Pancreas (tissue), 10 donors: ENCODE measurements around the gene SPACA6. TPM values are rescaled to one million over a fixed set of nuclear protein-coding genes. Genes with fewer than 3 reads are reported as not detected.
A peak's percentile ranks its signal among the peaks of the same experiment; 100 is the strongest.

Source experiments
- ATAC-seq, 4 donors: fragments of 200-7000 bp; cut with Tn5 transposase; one replicate each; pipeline versions ENCODE4 v1.8.0 to v1.9.1; 2020; ENCODE audit warnings: mild to moderate bottlenecking in 4 of 4, moderate library complexity in 4 of 4
- DNase-seq, 6 donors: peaks; one replicate each; pipeline ENCODE4 v3.0.0-alpha.2; 2020
- FAIRE-seq: peaks from 2 replicates; lab custom pipeline; 2012; peaks lifted over from hg19 to GRCh38; lab: Jason Lieb, UNC
- H3K27ac ChIP-seq, 4 donors: fragments of 200-600 bp; sonication (generic); 1 replicate in 3 of 4; 2 replicates in 1 of 4; pipeline versions ENCODE4 v1.5.0 to v1.8.0; 2020
- H3K27me3 ChIP-seq, 4 donors: fragments of 200-600 bp; one replicate each; pipeline ENCODE4 v1.8.0; 2021
- H3K36me3 ChIP-seq, 3 donors: fragments of 200-600 bp; sonication (generic) in 1 of 3; one replicate each; pipeline versions ENCODE4 v1.5.0 to v1.8.0; 2020 to 2021
- H3K4me1 ChIP-seq, 3 donors: fragments of 200-600 bp; one replicate each; pipeline ENCODE4 v1.8.0; 2021
- H3K4me3 ChIP-seq, 4 donors: fragments of 200-600 bp; sonication (generic) in 2 of 4; one replicate each; pipeline versions ENCODE4 v1.5.0 to v1.8.0; 2020 to 2021
- H3K9me3 ChIP-seq, 4 donors: fragments of 200-600 bp; one replicate each; pipeline ENCODE4 v1.8.0; 2021
- CTCF ChIP-seq, 4 donors: fragments of 200-600 bp; sonication (generic) in 3 of 4; IDR thresholded peaks; one replicate each; pipeline versions ENCODE4 v1.5.0 to v1.8.0; 2021; ENCODE audit warnings: antibody characterized with exemption in 4 of 4
- WGBS, 2 donors: extraction: QIAGEN DNeasy Blood & Tissue Kit; methylation state at CpG; one replicate each; pipeline ENCODE4 v1.1.7; 2013; 5-methylcytosine and 5-hydroxymethylcytosine counted together
- intact Hi-C, 3 donors: fragments of 100-400 bp; cut with DNase I; formaldehyde crosslinking; loops; one replicate each; pipeline versions ENCODE4 v1.11.1 to v1.14.2; 2022
- polyA plus RNA-seq, 2 donors: library from polyadenylated mRNA; stranded (reverse); fragments of 200-250 nt; gene quantifications; one replicate each; pipeline ENCODE4 v1.2.3, GENCODE V29; 2013
- total RNA-seq, 6 donors: library from RNA; stranded (reverse); fragmentation: NEBNext Ultra II Directional in 4 of 6; extraction: Animal tissue kit (Norgen Biotek cat#: 25700) in 4 of 6; gene quantifications; one replicate each; pipeline versions ENCODE4 v1.2.1 to v1.2.4, GENCODE V29; 2021 to 2023
- donor health status: healthy with polysubstance abuse.
- donor health status: DM: no; HTN: no; CAD: no; lungs with moderate emphysema.
- donor health status: DM: no; HTN: no; CAD: no.
- donor health status: control.
- donor health status: control.
- donor health status: Bipolar disorder and iron deficiency.
- donor health status: DM: yes; HTN: yes; CAD: no.
- donor health status: DM: no; HTN: no; CAD: no.
- donor health status: DM: no; HTN: no; CAD: no.
- donor health status: DM: yes; HTN: yes; CAD: no.

Gene SPACA6
- total and polyA plus RNA-seq, 8 donors, result 3.8 to 29.4 (median 7.5) TPM

GRCh38 chr19:51691584-51692428 is 1.3 kb upstream of the SPACA6 start:
- FAIRE-seq (no peak), ATAC-seq (no peak), DNase-seq (no peak)
- 35 to 39% methylated on average over 12 of the region's 12 CpGs for WGBS, 2 donors
- Histone ChIP-seq H3K36me3 (no peaks in the 10 kb centered on the region), H3K27ac (peak overlapping the region in 2 of 4 donors; percentile 87 to 89), H3K4me3 (peak overlapping the region in 2 of 4 donors; percentile 11 to 69), H3K4me1 (no peaks in the 10 kb centered on the region), H3K9me3 (no peaks in the 10 kb centered on the region), H3K27me3 (no peaks in the 10 kb centered on the region)
- intact Hi-C loops, result no loop called here
- no peak for TF ChIP-seq CTCF (IDR thresholded peaks at IDR 0.05)

- no peak for TF ChIP-seq CTCF (IDR thresholded peaks at IDR 0.05)
- FAIRE-seq, result no peak
- intact Hi-C loops, result no loop called here
- 77 to 80% methylated on average over 18 of the region's 18 CpGs for WGBS, 2 donors
- ATAC-seq, result no peak
- Histone ChIP-seq H3K27ac (no peak overlapping the region), H3K9me3 (no peaks in the 10 kb centered on the region), H3K4me1 (no peaks in the 10 kb centered on the region), H3K27me3 (no peaks in the 10 kb centered on the region), H3K36me3 (no peaks in the 10 kb centered on the region), H3K4me3 (peak overlapping the region in 1 of 4 donors; percentile 69)
- DNase-seq, result peak in 2 of 6 donors; percentile 32 to 75
These were observed 662 bp upstream of the SPACA6 start for GRCh38 chr19:51692468-51692867.

GRCh38 chr19:51693819-51694218 is 689 bp downstream of the SPACA6 start:
- WGBS, 2 donors, result 40 to 82% methylated on average over 2 of the region's 2 CpGs
- TF ChIP-seq CTCF (IDR thresholded peaks at IDR 0.05), result no peak

GRCh38 chr19:51694318-51695085 is 1.4 kb downstream of the SPACA6 start:
- H3K27me3 ChIP-seq, result no peaks in the 10 kb centered on the region
- 79 to 84% methylated on average over 10 of the region's 10 CpGs for WGBS, 2 donors
- FAIRE-seq, result no peak
- intact Hi-C loops, result no loop called here
- H3K9me3 ChIP-seq, result no peaks in the 10 kb centered on the region
- no peak overlapping the region for H3K27ac ChIP-seq
- no peak overlapping the region for H3K4me3 ChIP-seq
- DNase-seq, result no peak
- H3K36me3 ChIP-seq, result no peaks in the 10 kb centered on the region
- no peak for TF ChIP-seq CTCF (IDR thresholded peaks at IDR 0.05)
- ATAC-seq, result no peak
- no peaks in the 10 kb centered on the region for H3K4me1 ChIP-seq

More at GRCh38 chr19:51693819-51694218, 689 bp downstream of the SPACA6 start:
- H3K36me3 ChIP-seq, result no peaks in the 10 kb centered on the region
- H3K4me1 ChIP-seq, result no peaks in the 10 kb centered on the region
- no peak for ATAC-seq
- no peak overlapping the region for H3K27ac ChIP-seq
- no peak for FAIRE-seq
- intact Hi-C loops, result no loop called here
- H3K4me3 ChIP-seq, result no peak overlapping the region
- no peak for DNase-seq
- H3K9me3 ChIP-seq, result no peaks in the 10 kb centered on the region
- no peaks in the 10 kb centered on the region for H3K27me3 ChIP-seq
